Measurements from ENCODE around the gene ANKRD44.

ANKRD44 gene

DNA sequence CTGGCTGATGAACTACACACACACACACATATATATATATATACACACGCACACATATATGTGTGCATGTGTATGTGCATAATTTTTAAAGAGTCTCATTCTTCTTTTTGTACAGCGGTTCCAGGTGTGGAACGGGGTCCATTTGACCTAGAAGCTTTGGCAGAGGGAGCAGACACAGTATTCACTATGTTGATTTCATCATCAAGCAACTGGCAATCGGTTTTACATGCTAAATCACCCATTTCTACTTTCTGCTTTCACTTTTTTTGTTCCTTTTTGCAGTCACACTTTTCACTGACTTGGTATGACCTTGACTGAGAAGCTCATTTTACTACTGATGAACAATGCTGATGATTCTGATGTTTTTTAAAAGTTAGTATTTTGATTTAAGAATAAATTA, 321.1 kb downstream of the ANKRD44 start:
- no peak for TF ChIP-seq FOXP2 (optimal IDR thresholded peaks at IDR 0.05; ENCODE audit: borderline replicate concordance, extremely low read depth, extremely low read length, insufficient read depth)
- no peak for TF ChIP-seq SIN3A (IDR thresholded peaks at IDR 0.05; ENCODE audit: borderline replicate concordance, insufficient read depth, low read length)
- TF ChIP-seq, protein P1, sequence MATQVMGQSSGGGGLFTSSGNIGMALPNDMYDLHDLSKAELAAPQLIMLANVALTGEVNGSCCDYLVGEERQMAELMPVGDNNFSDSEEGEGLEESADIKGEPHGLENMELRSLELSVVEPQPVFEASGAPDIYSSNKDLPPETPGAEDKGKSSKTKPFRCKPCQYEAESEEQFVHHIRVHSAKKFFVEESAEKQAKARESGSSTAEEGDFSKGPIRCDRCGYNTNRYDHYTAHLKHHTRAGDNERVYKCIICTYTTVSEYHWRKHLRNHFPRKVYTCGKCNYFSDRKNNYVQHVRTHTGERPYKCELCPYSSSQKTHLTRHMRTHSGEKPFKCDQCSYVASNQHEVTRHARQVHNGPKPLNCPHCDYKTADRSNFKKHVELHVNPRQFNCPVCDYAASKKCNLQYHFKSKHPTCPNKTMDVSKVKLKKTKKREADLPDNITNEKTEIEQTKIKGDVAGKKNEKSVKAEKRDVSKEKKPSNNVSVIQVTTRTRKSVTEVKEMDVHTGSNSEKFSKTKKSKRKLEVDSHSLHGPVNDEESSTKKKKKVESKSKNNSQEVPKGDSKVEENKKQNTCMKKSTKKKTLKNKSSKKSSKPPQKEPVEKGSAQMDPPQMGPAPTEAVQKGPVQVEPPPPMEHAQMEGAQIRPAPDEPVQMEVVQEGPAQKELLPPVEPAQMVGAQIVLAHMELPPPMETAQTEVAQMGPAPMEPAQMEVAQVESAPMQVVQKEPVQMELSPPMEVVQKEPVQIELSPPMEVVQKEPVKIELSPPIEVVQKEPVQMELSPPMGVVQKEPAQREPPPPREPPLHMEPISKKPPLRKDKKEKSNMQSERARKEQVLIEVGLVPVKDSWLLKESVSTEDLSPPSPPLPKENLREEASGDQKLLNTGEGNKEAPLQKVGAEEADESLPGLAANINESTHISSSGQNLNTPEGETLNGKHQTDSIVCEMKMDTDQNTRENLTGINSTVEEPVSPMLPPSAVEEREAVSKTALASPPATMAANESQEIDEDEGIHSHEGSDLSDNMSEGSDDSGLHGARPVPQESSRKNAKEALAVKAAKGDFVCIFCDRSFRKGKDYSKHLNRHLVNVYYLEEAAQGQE (IDR thresholded peaks at IDR 0.05; ENCODE audit: insufficient read depth in 1 of 2, low read depth in 2 of 2, low read length in 2 of 2): no peak
- TF ChIP-seq TAF1 (IDR thresholded peaks at IDR 0.05; ENCODE audit: borderline replicate concordance, insufficient read depth, low read length): no peak
- TF ChIP-seq POLR2AphosphoS5 (IDR thresholded peaks at IDR 0.05; ENCODE audit: low read depth, low read length): no peak

DNA sequence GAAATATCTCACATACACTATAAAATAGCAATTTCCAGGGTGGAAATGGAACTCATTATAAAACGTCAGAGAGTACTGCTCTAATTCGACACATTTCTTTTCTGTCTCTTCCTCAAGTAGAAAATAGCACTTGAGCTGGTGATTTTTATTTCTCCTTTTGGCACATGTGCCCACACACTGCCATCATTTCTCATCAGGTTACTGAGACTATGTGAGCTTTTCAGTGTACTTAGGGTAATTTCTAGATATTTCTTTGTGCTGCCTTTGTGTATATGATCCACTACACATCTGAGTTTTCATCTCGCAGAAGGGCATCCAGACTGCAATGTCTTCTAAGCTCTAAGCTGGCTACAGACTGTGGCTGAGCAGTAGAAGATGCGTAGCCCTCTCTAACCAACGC, 321.9 kb downstream of the ANKRD44 start:
- TF ChIP-seq SIN3A (IDR thresholded peaks at IDR 0.05; ENCODE audit: borderline replicate concordance, insufficient read depth, low read length) (no peak), POLR2AphosphoS5 (IDR thresholded peaks at IDR 0.05; ENCODE audit: low read depth, low read length) (no peak), FOXP2 (optimal IDR thresholded peaks at IDR 0.05; ENCODE audit: borderline replicate concordance, extremely low read depth, extremely low read length, insufficient read depth) (no peak), TAF1 (IDR thresholded peaks at IDR 0.05; ENCODE audit: borderline replicate concordance, insufficient read depth, low read length) (no peak)
- TF ChIP-seq, protein P1 (IDR thresholded peaks at IDR 0.05; ENCODE audit: insufficient read depth in 1 of 2, low read depth in 2 of 2, low read length in 2 of 2): no peak

DNA sequence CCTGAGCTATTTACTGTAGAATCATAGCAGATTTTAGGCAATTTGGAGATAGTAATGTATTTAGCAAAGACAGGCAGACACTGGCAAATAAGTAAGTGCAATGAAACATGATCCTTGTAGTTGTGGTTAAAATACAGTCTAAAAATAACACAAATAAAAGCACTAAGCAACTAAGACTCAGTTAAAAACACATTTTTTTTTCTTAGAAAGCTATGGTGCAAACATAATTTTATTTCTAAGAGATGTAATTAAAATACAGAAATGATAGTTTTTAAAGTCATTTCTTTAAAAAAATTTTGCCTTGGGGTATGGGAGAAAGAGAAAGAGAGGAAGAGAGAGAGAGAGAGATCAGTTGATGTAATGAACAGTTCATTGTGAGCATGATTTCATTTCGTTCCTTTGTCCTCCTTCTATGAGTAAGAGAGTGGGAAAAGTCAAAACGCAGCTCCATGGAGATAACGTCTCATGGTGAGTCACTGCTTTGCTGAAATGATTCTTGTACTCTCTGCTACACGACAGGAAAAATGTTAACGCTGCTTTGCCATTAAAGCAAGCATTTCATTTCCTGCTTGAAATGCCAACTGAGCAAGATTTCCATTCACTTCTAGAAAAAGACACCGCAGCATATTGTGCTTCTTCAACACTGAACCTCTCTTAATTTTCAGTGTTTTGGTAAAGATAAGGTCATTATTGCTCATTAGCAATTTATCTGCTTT, 322.8 kb downstream of the ANKRD44 start:
- TF ChIP-seq TAF1 (IDR thresholded peaks at IDR 0.05; ENCODE audit: borderline replicate concordance, insufficient read depth, low read length) (peak; percentile 39; the same call in 1 of the 2 replicates), SIN3A (IDR thresholded peaks at IDR 0.05; ENCODE audit: borderline replicate concordance, insufficient read depth, low read length) (0 out of 2 replicates have a peak, but pooled peaks have one; percentile 23), POLR2AphosphoS5 (IDR thresholded peaks at IDR 0.05; ENCODE audit: low read depth, low read length) (peak; percentile 51; the same call in 1 of the 2 replicates), FOXP2 (optimal IDR thresholded peaks at IDR 0.05; ENCODE audit: borderline replicate concordance, extremely low read depth, extremely low read length, insufficient read depth) (no peak)
- TF ChIP-seq, protein P1 (IDR thresholded peaks at IDR 0.05; ENCODE audit: insufficient read depth in 1 of 2, low read depth in 2 of 2, low read length in 2 of 2): peak in 1 of 2 experiments; percentile 47; a peak in 1 of 4 replicates

DNA sequence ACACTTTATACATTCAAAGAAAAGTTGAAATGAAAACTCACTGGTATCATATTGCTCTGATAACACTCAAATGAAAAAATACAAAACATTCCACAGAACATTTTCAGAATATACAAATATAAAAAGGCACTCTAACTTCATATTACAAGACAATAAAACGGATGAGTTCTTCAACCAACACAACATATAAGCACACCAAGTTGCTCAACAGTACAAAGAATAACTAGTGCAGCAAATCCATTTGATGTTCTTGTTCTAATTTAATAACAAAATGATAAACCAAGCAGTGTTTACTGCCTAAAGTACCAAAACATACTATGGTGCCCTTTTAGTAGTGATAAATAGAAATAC, 323.3 kb downstream of the ANKRD44 start:
- no peak for TF ChIP-seq TAF1 (IDR thresholded peaks at IDR 0.05; ENCODE audit: borderline replicate concordance, insufficient read depth, low read length)

DNA sequence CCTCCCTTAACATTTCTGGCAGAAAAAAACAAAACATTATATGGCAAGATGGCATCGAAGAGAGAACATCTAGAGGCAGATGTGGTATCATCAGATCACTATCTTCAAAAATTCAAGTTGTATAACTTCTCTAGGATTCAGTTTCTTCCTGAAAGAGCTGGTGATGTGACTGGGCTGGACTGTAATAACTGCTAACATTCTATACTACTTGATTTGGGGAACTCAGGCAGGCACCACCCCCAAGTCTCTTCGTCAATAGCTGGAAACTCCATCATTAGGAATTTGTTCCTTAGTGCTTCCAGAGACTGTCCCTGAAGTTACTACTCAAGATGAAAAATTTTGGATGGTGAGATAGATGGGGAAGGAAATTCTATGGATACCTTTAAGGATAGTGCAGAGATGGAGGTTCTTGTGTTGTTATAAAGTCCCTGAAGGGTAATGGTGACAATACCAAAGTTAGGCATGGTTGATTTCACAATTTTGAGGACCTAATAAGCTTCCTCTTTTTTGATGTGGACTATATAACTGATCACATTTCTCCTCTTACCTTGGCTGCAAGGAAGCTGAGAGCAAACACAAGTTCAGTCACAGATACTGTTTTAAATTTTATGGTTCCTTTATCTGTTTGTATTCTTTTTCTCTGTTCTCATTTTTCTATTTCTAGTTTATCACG, 324.9 kb downstream of the ANKRD44 start:
- TF ChIP-seq SIN3A (IDR thresholded peaks at IDR 0.05; ENCODE audit: borderline replicate concordance, insufficient read depth, low read length) (no peak), POLR2AphosphoS5 (IDR thresholded peaks at IDR 0.05; ENCODE audit: low read depth, low read length) (no peak), TAF1 (IDR thresholded peaks at IDR 0.05; ENCODE audit: borderline replicate concordance, insufficient read depth, low read length) (no peak), FOXP2 (optimal IDR thresholded peaks at IDR 0.05; ENCODE audit: borderline replicate concordance, extremely low read depth, extremely low read length, insufficient read depth) (no peak)
- TF ChIP-seq, protein P1 (IDR thresholded peaks at IDR 0.05; ENCODE audit: insufficient read depth in 1 of 2, low read depth in 2 of 2, low read length in 2 of 2): no peak

Data from PFSK-1 (cell line).